ENCODE data around the gene CDC14B.
A peak's percentile ranks its signal among the peaks of the same experiment; 100 is the strongest.
"Not testable (repeated sequence)": the region's sequence is repeated elsewhere in the genome, so short reads cannot be mapped to it uniquely, and the experiment has no call there.

The CDC14B gene

DNA sequence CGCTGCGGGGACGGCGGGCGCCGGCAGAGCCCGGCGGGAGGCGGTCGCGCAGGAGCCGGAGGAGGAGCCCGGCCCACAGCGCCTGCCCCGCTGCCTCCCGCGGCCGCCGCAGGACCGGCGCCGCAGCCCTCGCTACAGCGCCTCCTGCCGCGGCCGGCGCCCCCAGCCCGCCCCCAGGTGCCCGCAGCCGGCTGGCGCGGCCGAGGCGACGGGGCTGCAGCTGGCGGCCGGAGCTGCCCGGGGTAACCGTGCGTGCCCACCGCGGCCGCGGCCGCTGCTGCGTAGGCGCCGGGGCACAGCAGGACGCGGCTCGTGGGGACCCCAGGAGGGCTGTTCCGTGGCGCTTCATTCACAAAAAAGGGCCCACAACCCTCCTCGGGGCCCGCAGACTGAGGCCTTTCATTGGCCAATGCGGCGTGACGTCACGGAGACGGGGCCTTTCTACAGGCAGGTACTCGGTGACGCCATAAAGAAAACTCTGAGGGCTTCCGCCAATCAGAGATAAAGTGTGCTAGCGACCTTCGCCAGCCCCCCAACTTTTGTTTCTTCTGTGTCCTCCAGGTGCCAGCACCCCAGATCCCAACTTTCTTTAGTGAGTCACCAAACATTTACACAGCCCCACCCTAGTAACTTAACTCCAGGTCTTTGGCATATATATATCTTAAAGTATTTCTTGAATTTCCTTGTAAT, at the start of gene CDC14B:
Gene CDC14B, minus strand, starts transcription at position 353 of the 690 bp plus-strand sequence. CDS start 465 bp downstream, outside the sequence.
- DNase-seq = peak; percentile 90

- no peak for DNase-seq
Measured at GRCh38 chr9:96668868-96669534, 49.4 kb upstream of the CDC14B start.

- DNase-seq = no peak
Measured at GRCh38 chr9:96667363-96667728, 47.7 kb upstream of the CDC14B start.

DNA sequence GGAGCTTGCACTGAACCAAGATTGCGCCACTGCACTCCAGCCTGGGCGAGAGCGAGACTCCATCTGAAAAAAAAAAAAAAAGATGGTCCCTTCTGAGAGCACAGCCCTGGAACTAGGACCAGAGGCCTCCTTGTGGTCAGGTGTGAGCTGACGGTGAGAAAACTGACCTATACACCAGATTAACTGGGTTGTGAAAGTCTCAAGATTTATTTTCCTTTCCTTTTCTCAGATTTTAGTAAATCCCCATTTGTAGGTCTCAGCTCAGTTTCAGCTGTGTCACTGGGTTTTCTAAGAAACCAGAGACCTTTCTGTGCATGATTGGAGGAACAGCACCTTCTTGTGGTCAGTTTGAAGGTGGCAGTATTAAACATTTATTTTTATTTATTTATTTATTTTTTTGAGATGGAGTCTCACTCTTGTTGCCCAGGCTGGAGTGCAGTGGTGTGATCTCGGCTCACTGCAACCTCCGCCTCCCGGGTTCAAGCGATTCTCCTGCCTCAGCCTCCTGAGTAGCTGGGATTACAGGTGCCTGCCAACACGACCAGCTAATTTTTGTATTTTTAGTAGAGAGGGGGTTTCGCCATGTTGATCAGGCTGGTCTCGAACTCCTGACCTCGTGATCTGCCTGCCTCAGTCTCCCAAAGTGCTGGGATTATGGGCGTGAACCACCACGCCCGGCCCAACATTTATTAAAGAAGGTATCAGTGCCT, 47.2 kb upstream of the CDC14B start:
- DNase-seq = not testable (repeated sequence)

GRCh38 chr9:96665789-96666188, 46.1 kb upstream of the CDC14B start:
- no peak for DNase-seq

GRCh38 chr9:96663506-96664120, 44.0 kb upstream of the CDC14B start:
- no peak for DNase-seq

GRCh38 chr9:96661711-96662110, 42.1 kb upstream of the CDC14B start:
- DNase-seq = no peak

DNA sequence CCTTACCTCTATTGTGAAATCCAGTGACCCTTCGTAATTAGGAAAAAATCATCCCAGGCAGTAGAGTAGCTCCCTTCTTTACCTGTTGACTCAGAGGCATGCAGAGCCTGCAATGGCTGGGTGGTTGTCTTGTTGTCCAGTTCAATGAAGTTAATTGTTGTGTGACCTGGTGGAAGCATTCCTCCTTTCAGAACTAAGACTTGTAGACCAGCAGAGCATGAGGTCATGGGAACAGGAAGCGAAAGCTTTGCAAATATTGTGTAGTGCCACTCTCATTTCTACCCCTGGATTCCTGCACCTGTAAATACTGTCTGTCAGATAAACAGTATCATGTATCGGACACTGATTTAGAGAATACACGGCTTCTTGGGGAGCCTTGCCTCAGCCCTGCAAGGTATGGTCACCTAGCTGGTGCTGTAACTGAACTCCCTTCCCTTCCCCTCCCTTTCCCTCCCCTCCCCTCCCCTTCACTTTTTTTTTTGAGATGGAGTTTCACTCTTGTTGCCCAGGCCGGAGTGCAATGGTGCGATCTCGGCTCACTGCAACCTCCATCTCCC, 41.1 kb upstream of the CDC14B start:
- DNase-seq = no peak

GRCh38 chr9:96655198-96655851, 35.7 kb upstream of the CDC14B start, which contains the start of gene PRXL2C:
TSS of gene PRXL2C (minus strand) at chr9:96655317. CDS start at chr9:96655281, 36 bp downstream.
- DNase-seq = peak; percentile 88

DNA sequence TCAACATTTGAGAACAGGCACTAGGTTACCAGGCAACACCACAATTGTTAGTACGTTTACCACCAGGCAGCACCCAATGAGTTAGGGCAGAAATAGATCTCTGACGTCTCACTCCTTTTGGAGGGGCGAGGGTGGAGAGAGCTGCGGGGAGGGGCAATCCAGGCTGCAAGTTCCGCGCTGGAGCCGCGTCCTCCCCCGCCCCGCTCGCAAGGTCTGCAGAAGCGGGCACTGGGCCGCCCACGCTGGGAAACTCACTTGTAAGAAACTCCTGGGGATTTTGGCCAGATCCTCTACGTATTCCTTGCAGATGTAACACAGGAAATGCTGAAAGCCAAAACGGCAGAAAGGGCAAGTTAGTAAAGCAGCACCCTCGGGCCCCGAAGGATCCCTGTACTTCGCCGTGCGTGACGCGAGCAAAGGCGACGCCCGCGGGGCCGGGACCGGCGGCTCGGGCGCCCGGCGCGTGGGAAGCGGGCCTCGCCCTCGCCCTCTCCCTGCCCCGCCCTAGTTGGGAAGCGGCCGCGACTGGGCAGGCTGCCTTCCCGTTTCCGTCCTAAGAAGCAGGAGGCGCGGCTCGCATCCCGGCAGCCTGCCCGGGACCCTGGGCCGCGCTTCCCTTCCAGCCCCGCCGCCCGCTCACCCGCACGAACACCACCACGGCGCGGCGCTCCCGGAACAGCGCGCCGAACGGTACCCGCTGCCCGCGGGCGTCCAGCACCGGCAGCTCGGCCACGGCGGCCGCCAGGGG, 35.0 kb upstream of the CDC14B start:
- peak; percentile 88 for DNase-seq

- no peak for DNase-seq
Measured at GRCh38 chr9:96651626-96652025, 32.0 kb upstream of the CDC14B start.

DNA sequence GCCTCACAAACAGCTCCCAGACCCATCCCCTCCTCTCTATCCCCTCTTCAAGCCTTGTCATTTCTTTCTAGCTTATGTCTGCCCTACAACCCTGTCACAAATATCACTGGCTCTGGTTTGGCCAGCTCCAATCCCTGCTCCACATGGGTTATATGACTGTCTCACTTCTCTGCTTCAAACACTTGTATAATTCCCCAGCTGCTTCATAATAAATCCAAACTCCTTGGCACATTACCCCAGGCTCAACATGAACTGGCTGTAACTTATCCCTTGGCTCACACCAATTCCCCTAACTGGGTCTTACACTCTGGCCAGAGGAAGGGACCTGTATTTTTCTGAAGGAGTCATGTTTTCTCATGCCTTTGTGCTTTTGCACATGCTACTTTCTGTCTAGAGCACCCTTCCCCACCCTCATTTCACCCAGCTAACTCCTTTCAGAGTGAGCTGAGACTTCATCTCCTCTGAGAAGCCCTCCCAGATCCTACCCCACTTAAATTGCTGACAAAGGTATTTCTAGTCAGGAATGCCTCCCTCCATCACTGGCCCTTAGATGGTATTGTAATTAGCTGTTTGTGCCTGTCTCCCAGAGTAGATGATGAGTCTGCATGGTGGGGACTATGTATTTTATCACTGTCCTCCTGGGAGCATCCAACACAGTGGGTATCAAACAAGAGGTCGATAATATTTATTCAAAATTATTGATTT, 30.1 kb upstream of the CDC14B start:
- DNase-seq = no peak

DNA sequence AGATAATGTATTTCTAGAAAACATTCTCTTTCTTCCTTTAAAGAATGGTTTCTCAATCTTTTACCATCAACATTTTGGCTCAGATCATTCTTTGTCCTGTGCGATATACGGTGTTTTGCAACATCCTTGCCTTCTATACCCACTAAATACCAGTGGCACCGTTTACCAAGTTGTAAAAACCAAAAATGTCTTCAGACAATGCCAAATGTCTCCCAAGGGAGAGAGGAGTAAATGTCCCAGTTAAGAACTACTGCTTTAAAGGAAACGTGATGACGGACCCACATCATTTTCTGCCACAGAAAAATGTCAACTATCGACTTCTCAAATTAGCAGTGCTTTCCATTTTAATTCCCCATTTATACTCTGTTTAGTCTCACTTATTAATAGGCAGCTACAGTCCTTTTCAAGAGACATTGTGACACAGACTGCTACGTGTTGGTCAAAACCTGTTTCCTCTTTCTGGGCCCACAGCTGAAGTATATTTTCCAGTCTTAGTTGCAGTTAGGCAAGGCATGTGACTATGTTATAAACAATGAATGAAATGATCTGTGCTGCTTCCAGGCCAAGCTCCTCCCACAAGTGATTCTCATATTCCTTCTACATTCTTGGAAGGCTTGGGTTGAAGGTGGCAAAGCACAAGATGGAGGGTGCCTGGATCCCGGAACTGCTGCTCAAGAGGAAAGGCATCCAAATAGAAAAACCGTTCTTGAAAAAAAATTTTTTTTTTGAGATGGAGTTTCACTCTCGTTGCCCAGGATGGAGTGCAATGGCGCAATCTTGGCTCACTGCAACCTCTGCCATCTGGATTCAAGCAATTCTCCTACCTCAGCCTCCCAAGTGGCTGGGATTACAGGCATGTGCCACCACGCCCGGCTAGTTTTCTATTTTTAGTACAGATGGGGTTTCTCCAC, 26.7 kb upstream of the CDC14B start:
- no peak for DNase-seq

DNA sequence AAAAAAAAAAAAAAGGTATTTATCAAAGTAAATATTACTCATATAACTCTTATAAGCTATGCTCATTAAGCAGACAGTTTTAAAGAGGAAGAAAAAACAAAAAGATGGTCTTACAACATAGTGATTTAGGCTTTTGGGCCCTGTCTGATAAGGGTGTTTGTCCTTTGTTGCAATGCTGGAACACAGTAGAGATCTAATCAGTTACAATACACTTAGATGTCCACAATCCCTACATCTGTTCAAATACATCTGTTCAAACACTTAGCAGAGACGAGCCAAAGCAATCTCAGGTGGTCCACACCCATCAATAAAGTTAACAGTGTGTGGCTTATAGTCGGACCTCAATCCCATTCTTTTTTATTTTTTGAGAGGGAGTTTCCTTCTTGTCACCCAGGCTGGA, 24.5 kb upstream of the CDC14B start:
- DNase-seq = no peak

GRCh38 chr9:96641514-96641913, 21.9 kb upstream of the CDC14B start:
- DNase-seq = no peak

DNA sequence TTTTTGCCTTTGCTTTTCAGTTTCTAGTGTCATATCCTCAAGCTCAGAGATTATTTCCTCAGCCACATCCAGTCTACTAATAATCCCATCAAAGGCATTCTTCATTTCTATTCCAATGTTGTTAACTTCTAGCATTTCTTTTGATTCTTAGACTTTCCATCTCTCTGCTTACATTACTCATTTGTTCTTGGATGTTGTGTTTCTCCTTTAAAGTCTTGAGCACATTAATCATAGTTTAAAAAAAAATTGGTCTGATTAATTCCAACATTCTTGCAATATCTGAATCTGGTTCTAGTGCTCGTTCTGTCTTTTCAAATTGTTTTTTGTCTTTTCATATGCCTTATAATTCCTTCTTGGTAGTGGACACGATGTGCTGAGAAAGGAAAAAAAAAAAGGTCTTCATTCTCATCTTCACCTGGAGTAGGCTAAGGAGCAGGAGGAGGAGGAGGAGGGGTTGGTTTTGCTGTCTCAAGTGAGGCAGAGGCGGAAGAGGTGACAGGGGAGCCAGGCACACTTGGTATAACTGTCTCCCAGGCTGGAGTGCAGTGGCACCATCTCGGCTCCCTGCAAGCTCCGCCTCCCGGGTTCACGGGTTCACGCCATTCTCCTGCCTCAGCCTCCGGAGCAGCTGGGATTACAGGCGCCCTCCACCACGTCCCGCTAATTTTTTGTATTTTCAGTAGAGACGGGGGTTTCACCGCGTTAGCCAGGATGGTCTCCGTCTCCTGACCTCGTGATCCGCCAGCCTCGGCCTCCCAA, 19.1 kb upstream of the CDC14B start:
- no peak for DNase-seq

DNA sequence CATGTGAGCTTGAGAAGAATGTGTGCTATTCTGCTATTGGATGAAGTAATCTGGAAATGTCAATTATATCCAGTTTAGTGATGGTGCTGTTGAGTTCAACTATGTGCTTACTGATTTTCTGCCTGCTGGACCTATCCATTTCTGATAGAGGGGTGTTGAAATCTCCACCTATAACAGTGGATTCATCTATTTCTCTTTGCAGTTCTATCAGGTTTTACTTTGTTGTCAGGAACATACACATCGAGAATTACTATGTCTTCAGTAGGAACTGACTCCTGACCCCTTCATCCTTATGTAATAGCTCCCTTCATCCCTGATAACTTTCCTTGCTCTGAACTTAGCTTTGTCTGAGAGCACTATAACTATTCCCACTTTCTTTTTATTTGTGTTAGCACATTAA, 16.7 kb upstream of the CDC14B start:
- DNase-seq = no peak

- not testable (repeated sequence) for DNase-seq
Measured at GRCh38 chr9:96633579-96633978, 13.9 kb upstream of the CDC14B start.

- DNase-seq = no peak
Measured at GRCh38 chr9:96626912-96627311, 7.3 kb upstream of the CDC14B start.

All from left hindlimb (tissue), 1 donor.